Heart left ventricle (tissue), 13 donors: ENCODE data around the gene DLGAP1.

Experiments
- CTCF ChIP-seq, 12 donors: fragments of 200-600 bp; sonication (generic) in 4 of 12; IDR thresholded peaks; one replicate each; pipeline versions ENCODE4 v1.5.0 to v1.8.0; 2018 to 2022; ENCODE audit warnings: antibody characterized with exemption in 12 of 12, mild to moderate bottlenecking in 5 of 12
- POLR2A ChIP-seq, 2 donors: fragments of 450-650 bp; IDR thresholded peaks; one replicate each; pipeline ENCODE4 v1.6.1; 2017; ENCODE audit warnings: antibody characterized with exemption in 2 of 2, mild to moderate bottlenecking in 2 of 2, moderate library complexity in 2 of 2
- donor health status: ischemic (EF 13 %, LVEDD 7.1; RV severe dilation, severe dysfunction).
- donor health status: DM: no; HTN: yes; CAD: no.
- donor health status: DM: no; HTN: no; CAD: no.
- donor health status: ischemic (EF 25% LVEDD 6.9; RV normal size, moderate dysfunction).
- donor health status: ischemic (EF 25% LVEDD 5.7; RV mildly dilated, moderate dysfunction).
- donor health status: ischemic (EF 35%, LVEDD 5.7; RV mildly dilated, moderate dysfunction).
- donor health status: nonischemic (EF 11% LVEDD 7.7; RV severe dilation, severe dysfunction).
- donor health status: DM: yes; HTN: yes; CAD: no.
- donor health status: PGD.
- donor health status: ischemic (EF 29% LVEDD 5.4; RV normal size, mild dysfunction).
- donor health status: nonischemic (EF 23%, LVEDD 6.1; RV moderate dilation, normal function).

DNA sequence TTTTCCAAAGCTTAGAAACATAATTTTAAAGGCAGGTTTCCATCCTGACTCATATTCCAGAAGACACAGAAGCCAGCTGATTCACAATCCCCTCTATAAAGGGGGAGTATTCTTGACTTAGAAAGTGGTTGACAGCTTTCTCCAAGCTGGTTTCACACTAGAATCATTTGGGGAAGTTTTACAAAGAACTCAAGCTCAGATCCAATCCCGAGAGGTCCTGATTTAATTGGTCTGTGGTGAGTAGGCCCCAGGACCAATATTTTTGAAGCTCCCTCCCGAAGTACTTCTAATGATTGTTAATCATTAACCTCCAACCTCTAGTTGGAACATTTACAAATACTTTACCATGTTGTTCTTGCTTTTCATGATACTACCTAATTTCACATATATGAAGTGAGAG is 184.1 kb downstream of the DLGAP1 start:
- TF ChIP-seq CTCF (IDR thresholded peaks at IDR 0.05) (no peak), POLR2A (IDR thresholded peaks at IDR 0.05) (no peak)
